Embryonic facial prominence (tissue), 1 donor: ENCODE measurements around the gene NOX5.
"Not testable (repeated sequence)": the region's sequence is repeated elsewhere in the genome, so short reads cannot be mapped to it uniquely, and the experiment has no call there.

Source experiments
- DNase-seq: peaks from one replicate; pipeline ENCODE4 v3.0.0-alpha.2; 2016; ENCODE audit errors: extremely low spot score

The NOX5 gene

GRCh38 chr15:69014454-69014853 is at the start of gene NOX5:
Gene NOX5 (plus strand): TSS chr15:69014695. CDS start chr15:69014736, 41 bp downstream.
- DNase-seq = no peak

- DNase-seq = no peak
Measured at GRCh38 chr15:68966996-68967395, 47.5 kb upstream of the NOX5 start.

GRCh38 chr15:68967948-68968347 is 46.5 kb upstream of the NOX5 start:
- DNase-seq = no peak

GRCh38 chr15:68969298-68969697 is 45.2 kb upstream of the NOX5 start:
- no peak for DNase-seq

- no peak for DNase-seq
Measured at GRCh38 chr15:68972201-68973065, 42.1 kb upstream of the NOX5 start.

- not testable (repeated sequence) for DNase-seq
Measured at GRCh38 chr15:68975651-68976160, 38.8 kb upstream of the NOX5 start.

- not testable (repeated sequence) for DNase-seq
Measured at GRCh38 chr15:68977426-68977825, 37.1 kb upstream of the NOX5 start.

- no peak for DNase-seq
Measured at GRCh38 chr15:68979006-68979405, 35.5 kb upstream of the NOX5 start.

GRCh38 chr15:68979816-68980215 is 34.7 kb upstream of the NOX5 start:
- no peak for DNase-seq

- DNase-seq = no peak
Measured at GRCh38 chr15:68980786-68981185, 33.7 kb upstream of the NOX5 start.

- DNase-seq = no peak
Measured at GRCh38 chr15:68981941-68982340, 32.6 kb upstream of the NOX5 start.

GRCh38 chr15:68982976-68983563 is 31.4 kb upstream of the NOX5 start:
- DNase-seq = no peak

GRCh38 chr15:68983961-68984481 is 30.5 kb upstream of the NOX5 start:
- no peak for DNase-seq

- no peak for DNase-seq
Measured at GRCh38 chr15:68984586-68984985, 29.9 kb upstream of the NOX5 start.

- no peak for DNase-seq
Measured at GRCh38 chr15:68985361-68985891, 29.1 kb upstream of the NOX5 start.

GRCh38 chr15:68986322-68986721 is 28.2 kb upstream of the NOX5 start:
- DNase-seq = no peak

GRCh38 chr15:68987120-68987519 is 27.4 kb upstream of the NOX5 start:
- no peak for DNase-seq

- DNase-seq = no peak
Measured at GRCh38 chr15:68987676-68988075, 26.8 kb upstream of the NOX5 start.

- no peak for DNase-seq
Measured at GRCh38 chr15:68989541-68990230, 24.8 kb upstream of the NOX5 start.

- DNase-seq = no peak
Measured at GRCh38 chr15:68990231-68990991, 24.1 kb upstream of the NOX5 start.

- no peak for DNase-seq
Measured at GRCh38 chr15:68990992-68991500, 23.4 kb upstream of the NOX5 start.
